CD14-positive monocyte (primary cell): ENCODE results near the gene SLC35F5. TPM values are rescaled to one million over a fixed set of nuclear protein-coding genes. Genes with fewer than 3 reads are reported as not detected.
A peak's percentile ranks its signal among the peaks of the same experiment; 100 is the strongest.

Experiments used
- DNase-seq, 3 donors: peaks; one replicate each; pipeline ENCODE4 v3.0.0-alpha.2; 2011 to 2022
- H2AFZ ChIP-seq: 2 replicates; pipeline ENCODE4 v1.6.0; 2012; ENCODE audit warnings: mild to moderate bottlenecking, low read depth, low read length, inconsistent platforms; ENCODE audit not compliant: insufficient read depth, poor library complexity, severe bottlenecking
- H3K27ac ChIP-seq, 2 donors: 1 replicate in 1 of 2; 2 replicates in 1 of 2; pipeline ENCODE4 v1.5.1; 2012 to 2013; ENCODE audit warnings: low read length in 2 of 2, control low read depth in 1 of 2, inconsistent platforms in 1 of 2, low read depth in 1 of 2, mild to moderate bottlenecking in 1 of 2
- H3K27me3 ChIP-seq, 2 donors: one replicate each; pipeline versions ENCODE4 v1.6.0 to v1.6.1; 2011 to 2013; ENCODE audit warnings: low read length in 2 of 2; ENCODE audit not compliant: control insufficient read depth in 2 of 2, insufficient read depth in 2 of 2
- H3K36me3 ChIP-seq, 2 donors: replicated peaks in 1 of 2; 1 replicate in 1 of 2; 2 replicates in 1 of 2; pipeline versions ENCODE4 v1.5.1 to v1.6.1; 2012 to 2013; ENCODE audit warnings: low read length in 2 of 2, control low read depth in 1 of 2, inconsistent platforms in 1 of 2, mild to moderate bottlenecking in 1 of 2; ENCODE audit not compliant: insufficient read depth in 2 of 2, control insufficient read depth in 1 of 2
- H3K4me1 ChIP-seq, 2 donors: 1 replicate in 1 of 2; 2 replicates in 1 of 2; pipeline versions ENCODE4 v1.5.1 to v1.6.1; 2012 to 2013; ENCODE audit warnings: low read length in 2 of 2, control low read depth in 1 of 2, inconsistent platforms in 1 of 2, mild to moderate bottlenecking in 1 of 2, moderate library complexity in 1 of 2; ENCODE audit not compliant: insufficient read depth in 2 of 2, control insufficient read depth in 1 of 2
- H3K4me2 ChIP-seq: replicated peaks from 2 replicates; pipeline ENCODE3; 2012; ENCODE audit warnings: low read length, moderate library complexity, mild to moderate bottlenecking; ENCODE audit not compliant: poor library complexity, severe bottlenecking; ENCODE audit errors: extremely low read depth
- H3K4me3 ChIP-seq, 3 experiments: fragments of 200-600 bp in 1 of 3; sonication (generic) in 1 of 3; replicated peaks in 1 of 3; 1 replicate in 2 of 3; 2 replicates in 1 of 3; pipeline ENCODE4 v1.5.1; 2011 to 2013; ENCODE audit warnings: low read length in 3 of 3, mild to moderate bottlenecking in 3 of 3, control low read depth in 2 of 3, low read depth in 2 of 3, inconsistent platforms in 1 of 3, moderate library complexity in 1 of 3
- H3K79me2 ChIP-seq: 2 replicates; pipeline ENCODE4 v1.6.0; 2012; ENCODE audit warnings: mild to moderate bottlenecking, control low read depth, inconsistent platforms, low read length, moderate library complexity; ENCODE audit not compliant: insufficient read depth
- H3K9ac ChIP-seq: 2 replicates; pipeline ENCODE4 v1.6.0; 2017; ENCODE audit warnings: low read length, mild to moderate bottlenecking; ENCODE audit not compliant: insufficient read depth, poor library complexity, severe bottlenecking
- H3K9me3 ChIP-seq, 2 donors: replicated peaks in 1 of 2; 1 replicate in 1 of 2; 2 replicates in 1 of 2; pipeline versions ENCODE4 v1.5.1 to v1.6.1; 2012 to 2013; ENCODE audit warnings: low read length in 2 of 2, control low read depth in 1 of 2; ENCODE audit not compliant: control insufficient read depth in 1 of 2, insufficient read depth in 1 of 2
- H4K20me1 ChIP-seq: 2 replicates; pipeline ENCODE4 v1.6.0; 2012; ENCODE audit warnings: mild to moderate bottlenecking, low read length, control low read depth, moderate library complexity; ENCODE audit not compliant: insufficient read depth
- H3K27ac Mint-ChIP-seq, 7 donors: one replicate each; pipeline ENCODE4 v1.8.0; 2020; ENCODE audit warnings: mild to moderate bottlenecking in 7 of 7, mixed read lengths in 7 of 7, moderate library complexity in 6 of 7, inconsistent platforms in 2 of 7
- H3K27me3 Mint-ChIP-seq, 3 donors: one replicate each; pipeline ENCODE4 v1.8.0; 2021 to 2022; ENCODE audit warnings: low read depth in 3 of 3, mild to moderate bottlenecking in 3 of 3, mixed read lengths in 3 of 3, moderate library complexity in 3 of 3, inconsistent platforms in 1 of 3
- H3K36me3 Mint-ChIP-seq, 2 donors: one replicate each; pipeline ENCODE4 v1.8.0; 2020; ENCODE audit warnings: mixed read lengths in 2 of 2, inconsistent platforms in 1 of 2, mild to moderate bottlenecking in 1 of 2
- H3K4me1 Mint-ChIP-seq: one replicate; pipeline ENCODE4 v1.8.0; 2020; ENCODE audit warnings: mild to moderate bottlenecking, mixed read lengths
- H3K4me3 Mint-ChIP-seq, 2 donors: one replicate each; pipeline ENCODE4 v1.8.0; 2020; ENCODE audit warnings: mild to moderate bottlenecking in 2 of 2, mixed read lengths in 2 of 2, moderate library complexity in 1 of 2
- H3K9me3 Mint-ChIP-seq, 7 donors: one replicate each; pipeline ENCODE4 v1.8.0; 2020 to 2022; ENCODE audit warnings: mixed read lengths in 7 of 7, mild to moderate bottlenecking in 6 of 7, moderate library complexity in 6 of 7, inconsistent platforms in 2 of 7
- WGBS: methylation state at CpG from one replicate; pipeline ENCODE4 v1.1.5; 2013; ENCODE audit warnings: missing lambda C conversion rate; ENCODE audit not compliant: insufficient coverage; 5-methylcytosine and 5-hydroxymethylcytosine counted together
- intact Hi-C, 2 donors: fragments of 100-400 bp; cut with micrococcal nuclease; formaldehyde crosslinking; loops; one replicate each; pipeline versions ENCODE4 v1.15.0 to v1.15.1; 2023
- polyA plus RNA-seq, 3 donors: library from polyadenylated mRNA; depleted of rRNA in 1 of 3; unstranded in 2 of 3; stranded (reverse) in 1 of 3; fragments of 300-500 nt in 2 of 3; fragments of >200 nt in 1 of 3; fragmentation: Illumina TruSeq in 2 of 3; gene quantifications; 1 replicate in 2 of 3; 2 replicates in 1 of 3; pipeline ENCODE4 v1.2.3, GENCODE V29; 2012 to 2021
- TF ChIP-seq, protein P1 (sequence below): fragments of 200-600 bp; IDR thresholded peaks from one replicate; pipeline ENCODE4 v1.8.0; 2022; ENCODE audit warnings: antibody characterized with exemption, mild to moderate bottlenecking

SLC35F5 gene
- polyA plus RNA-seq, 3 donors: 11.7 to 18.2 (median 13.6) TPM

DNA sequence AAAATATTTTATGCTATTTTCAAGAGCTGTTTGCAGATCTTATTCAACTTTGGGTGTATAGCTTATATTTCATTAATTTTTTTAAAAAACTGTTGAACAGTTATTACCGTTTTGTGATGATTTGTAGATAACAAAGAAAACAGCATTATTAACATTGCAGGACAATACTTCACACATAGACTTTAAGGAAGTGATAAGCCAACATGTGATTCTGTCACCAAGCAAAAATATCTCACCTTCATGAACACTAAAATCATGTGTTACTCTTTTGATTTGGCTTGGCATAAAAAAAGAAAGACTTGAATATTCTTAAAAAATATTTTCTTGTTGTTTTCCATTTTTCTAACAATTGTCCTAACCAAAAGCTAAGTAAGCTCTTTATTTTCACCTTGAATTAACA, 33.0 kb downstream of the SLC35F5 start:
- no CpG with 5 or more reads among the region's 1 CpG for WGBS
- H3K36me3 Mint-ChIP-seq: peaks cover 46 to 54% of the 10 kb centered on the region in 2 donors
- Histone ChIP-seq H3K27me3 (no peaks in the 10 kb centered on the region), H3K9me3 (no peaks in the 10 kb centered on the region), H3K27ac (no peak overlapping the region), H3K4me2 (no peak overlapping the region), H3K36me3 (peaks cover 47 to 82% of the 10 kb centered on the region in 2 donors), H3K9ac (no peak overlapping the region), H4K20me1 (no peaks in the 10 kb centered on the region), H2AFZ (no peak overlapping the region), H3K4me1 (no peaks in the 10 kb centered on the region), H3K79me2 (no peaks in the 10 kb centered on the region), H3K4me3 (no peak overlapping the region)
- no peak overlapping the region for H3K4me3 Mint-ChIP-seq
- intact Hi-C loops: no loop called here
- DNase-seq: no peak
- H3K4me1 Mint-ChIP-seq: no peaks in the 10 kb centered on the region
- TF ChIP-seq, protein P1, sequence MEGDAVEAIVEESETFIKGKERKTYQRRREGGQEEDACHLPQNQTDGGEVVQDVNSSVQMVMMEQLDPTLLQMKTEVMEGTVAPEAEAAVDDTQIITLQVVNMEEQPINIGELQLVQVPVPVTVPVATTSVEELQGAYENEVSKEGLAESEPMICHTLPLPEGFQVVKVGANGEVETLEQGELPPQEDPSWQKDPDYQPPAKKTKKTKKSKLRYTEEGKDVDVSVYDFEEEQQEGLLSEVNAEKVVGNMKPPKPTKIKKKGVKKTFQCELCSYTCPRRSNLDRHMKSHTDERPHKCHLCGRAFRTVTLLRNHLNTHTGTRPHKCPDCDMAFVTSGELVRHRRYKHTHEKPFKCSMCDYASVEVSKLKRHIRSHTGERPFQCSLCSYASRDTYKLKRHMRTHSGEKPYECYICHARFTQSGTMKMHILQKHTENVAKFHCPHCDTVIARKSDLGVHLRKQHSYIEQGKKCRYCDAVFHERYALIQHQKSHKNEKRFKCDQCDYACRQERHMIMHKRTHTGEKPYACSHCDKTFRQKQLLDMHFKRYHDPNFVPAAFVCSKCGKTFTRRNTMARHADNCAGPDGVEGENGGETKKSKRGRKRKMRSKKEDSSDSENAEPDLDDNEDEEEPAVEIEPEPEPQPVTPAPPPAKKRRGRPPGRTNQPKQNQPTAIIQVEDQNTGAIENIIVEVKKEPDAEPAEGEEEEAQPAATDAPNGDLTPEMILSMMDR: no peak
- peaks cover 0 to 7% (median 2%) of the 10 kb centered on the region in 7 donors for H3K9me3 Mint-ChIP-seq
- H3K27me3 Mint-ChIP-seq: no peaks in the 10 kb centered on the region
- H3K27ac Mint-ChIP-seq: no peak overlapping the region

DNA sequence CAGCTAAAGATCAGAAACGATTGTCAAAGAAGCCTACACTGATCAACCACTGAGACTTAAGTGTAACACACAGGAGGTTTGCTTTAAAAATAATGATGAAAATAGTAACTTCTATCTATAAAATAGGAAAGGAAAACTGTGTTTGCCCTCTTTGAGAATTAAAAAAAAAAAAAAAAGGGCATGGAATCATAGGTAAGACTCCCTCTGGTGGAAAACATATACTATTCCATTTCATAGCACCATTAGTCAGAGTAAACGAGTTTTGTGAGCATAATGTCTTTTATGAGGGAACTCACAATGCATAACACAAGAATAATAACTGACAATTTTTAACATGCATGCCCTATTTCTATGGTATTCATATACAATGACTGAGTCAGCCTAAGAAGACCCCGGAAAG, 36.3 kb downstream of the SLC35F5 start:
- WGBS: no CpG with 5 or more reads among the region's 3 CpGs
- TF ChIP-seq, protein P1: peak; percentile 20
- no peak overlapping the region for H2AFZ ChIP-seq
- Mint-ChIP-seq H3K9me3 (no peaks in the 10 kb centered on the region), H3K27me3 (no peaks in the 10 kb centered on the region), H3K4me3 (no peak overlapping the region), H3K4me1 (no peaks in the 10 kb centered on the region), H3K36me3 (peaks cover 54 to 57% of the 10 kb centered on the region in 2 donors), H3K27ac (no peak overlapping the region)
- no peak overlapping the region for H3K4me2 ChIP-seq
- no peaks in the 10 kb centered on the region for H3K4me1 ChIP-seq
- no peak overlapping the region for H3K4me3 ChIP-seq
- H3K27ac ChIP-seq: no peak overlapping the region
- no peaks in the 10 kb centered on the region for H3K27me3 ChIP-seq
- no peaks in the 10 kb centered on the region for H4K20me1 ChIP-seq
- no peaks in the 10 kb centered on the region for H3K9me3 ChIP-seq
- intact Hi-C loops: no loop called here
- DNase-seq: no peak
- no peak overlapping the region for H3K9ac ChIP-seq
- H3K79me2 ChIP-seq: no peaks in the 10 kb centered on the region
- H3K36me3 ChIP-seq: peaks cover 68 to 87% of the 10 kb centered on the region in 2 donors
